Measurements from ENCODE around the gene TMC3. TPM values are rescaled to one million over a fixed set of nuclear protein-coding genes. Genes with fewer than 3 reads are reported as not detected.

TMC3 gene
- total and polyA plus RNA-seq, 9 of the 15 experiments (the other 6 are each of a cell fraction or from before 2014, with no cell fraction given), result 0.01 to 0.14 TPM; not detected in 7

- H3K4me1 ChIP-seq (replicated peaks in 1 of 2; ENCODE audit: control insufficient read depth in 2 of 2, insufficient read depth in 2 of 2, low read length in 2 of 2), result no peaks in the 10 kb centered on the region
- CTCF ChIA-PET (ENCODE audit: low intra/inter-chr PET ratio), result no interaction called here
- no peak overlapping the region for H3K9ac ChIP-seq (ENCODE audit: insufficient read depth in 1 of 2, low read depth in 2 of 2, low read length in 2 of 2)
- in situ Hi-C loops (cut with MboI), result no loop called here
- no peak overlapping the region for H2AFZ ChIP-seq (ENCODE audit: low read depth, low read length)
- no TSS peak for BruUV-seq (replicated peaks)
- H3K4me2 ChIP-seq (ENCODE audit: insufficient read depth, low read length), result no peak overlapping the region
- H3K27ac ChIP-seq (ENCODE audit: extremely low read depth, low read depth, low read length), result no peak overlapping the region
- no peak overlapping the region for H3K4me3 ChIP-seq
- ATAC-seq, result no peak
- DNase-seq (ENCODE audit: extremely low read depth in 1 of 4, low spot score in 3 of 4), result no peak
- no peaks in the 10 kb centered on the region; the same call in 1 of the 2 replicates for H4K20me1 ChIP-seq (replicated peaks; ENCODE audit: control insufficient read depth, insufficient read depth, low read length)
- POLR2A ChIA-PET, result interaction anchor here (1.0 kb wide), 1 partner anchor 13 kb away, joined by 3 read pairs; no protein-coding TSS in a partner anchor
- no peaks in the 10 kb centered on the region for H3K79me2 ChIP-seq (ENCODE audit: control insufficient read depth, insufficient read depth, low read length)
- H3K27me3 ChIP-seq (ENCODE audit: control insufficient read depth in 2 of 2, insufficient read depth in 2 of 2, low read length in 2 of 2), result no peaks in the 10 kb centered on the region
- H3K36me3 ChIP-seq (ENCODE audit: control insufficient read depth, insufficient read depth, low read length), result peaks cover 20% of the 10 kb centered on the region; the same call in 1 of the 3 replicates
- FAIRE-seq, result peak; percentile 23
- WGBS (ENCODE audit: insufficient coverage, low coverage, missing lambda C conversion rate), result 60% methylated on average over 9 of the region's 9 CpGs
- no peaks in the 10 kb centered on the region for H3K9me3 ChIP-seq (replicated peaks; ENCODE audit: control insufficient read depth, insufficient read depth, low read depth, low read length)
- no peaks in the 10 kb centered on the region for H3K9me1 ChIP-seq (ENCODE audit: control insufficient read depth, insufficient read depth, low read length)
- intact Hi-C loops (cut with micrococcal nuclease), result no loop called here
- TF ChIP-seq ELK3 (CRISPR knock-in tag; IDR thresholded peaks at IDR 0.05) (no peak), SREBF2 (CRISPR knock-in tag; IDR thresholded peaks at IDR 0.05) (no peak), CBFA2T2 (conservative IDR thresholded peaks at IDR 0.05) (no peak), ZNF318 (IDR thresholded peaks at IDR 0.05; ENCODE audit: borderline replicate concordance in 1 of 2, low read depth in 1 of 2) (no peak), NFIX (CRISPR knock-in tag; IDR thresholded peaks at IDR 0.05; ENCODE audit: low read depth) (no peak), HMGN3 (IDR thresholded peaks at IDR 0.05; ENCODE audit: borderline replicate concordance, extremely low read depth, insufficient read length, low read depth, low read length) (no peak), ZBTB1 (CRISPR knock-in tag; IDR thresholded peaks at IDR 0.05; ENCODE audit: borderline replicate concordance, low read depth) (no peak), TCF15 (CRISPR knock-in tag; IDR thresholded peaks at IDR 0.05) (no peak), ID3 (CRISPR knock-in tag; IDR thresholded peaks at IDR 0.05) (no peak), ID3 (tag; IDR thresholded peaks at IDR 0.05) (no peak)
These were observed 70.5 kb downstream of the TMC3 start for GRCh38 chr15:81303244-81304225.
